Measurements from ENCODE around the gene TRIM45. TPM values are rescaled to one million over a fixed set of nuclear protein-coding genes. Genes with fewer than 3 reads are reported as not detected.
"Not testable (repeated sequence)": the region's sequence is repeated elsewhere in the genome, so short reads cannot be mapped to it uniquely, and the experiment has no call there.

The TRIM45 gene
- total RNA-seq, 4 donors from 2014 or later, result 1.8 to 28.9 (median 4.4) TPM

DNA sequence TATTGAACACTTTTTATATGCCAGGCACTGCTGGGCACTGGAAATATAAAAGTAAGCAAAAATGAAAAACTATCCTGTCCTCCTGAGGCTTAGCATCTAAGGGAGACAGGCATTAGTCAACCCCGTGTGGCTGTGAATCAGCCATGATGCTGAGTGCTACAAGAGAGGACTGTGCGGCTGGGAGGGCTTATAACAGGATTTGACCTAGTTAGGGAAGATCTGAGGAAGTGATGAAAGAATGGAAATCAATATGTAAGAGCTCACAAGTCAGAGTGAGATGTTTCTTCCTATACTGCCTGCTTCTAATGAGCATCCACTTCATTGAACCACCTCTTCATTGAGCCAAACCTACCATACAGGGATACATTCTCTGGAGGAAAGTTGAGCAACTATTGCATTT is 15.1 kb downstream of the TRIM45 start:
- Histone ChIP-seq H3K4me3 (no peak overlapping the region), H3K9me3 (no peaks in the 10 kb centered on the region), H3K27me3 (no peaks in the 10 kb centered on the region), H3K4me1 (no peaks in the 10 kb centered on the region), H3K36me3 (peaks cover 0 to 20% (median 0%) of the 10 kb centered on the region in 3 donors), H3K27ac (no peak overlapping the region)
- no peak for DNase-seq
- TF ChIP-seq, protein P1, sequence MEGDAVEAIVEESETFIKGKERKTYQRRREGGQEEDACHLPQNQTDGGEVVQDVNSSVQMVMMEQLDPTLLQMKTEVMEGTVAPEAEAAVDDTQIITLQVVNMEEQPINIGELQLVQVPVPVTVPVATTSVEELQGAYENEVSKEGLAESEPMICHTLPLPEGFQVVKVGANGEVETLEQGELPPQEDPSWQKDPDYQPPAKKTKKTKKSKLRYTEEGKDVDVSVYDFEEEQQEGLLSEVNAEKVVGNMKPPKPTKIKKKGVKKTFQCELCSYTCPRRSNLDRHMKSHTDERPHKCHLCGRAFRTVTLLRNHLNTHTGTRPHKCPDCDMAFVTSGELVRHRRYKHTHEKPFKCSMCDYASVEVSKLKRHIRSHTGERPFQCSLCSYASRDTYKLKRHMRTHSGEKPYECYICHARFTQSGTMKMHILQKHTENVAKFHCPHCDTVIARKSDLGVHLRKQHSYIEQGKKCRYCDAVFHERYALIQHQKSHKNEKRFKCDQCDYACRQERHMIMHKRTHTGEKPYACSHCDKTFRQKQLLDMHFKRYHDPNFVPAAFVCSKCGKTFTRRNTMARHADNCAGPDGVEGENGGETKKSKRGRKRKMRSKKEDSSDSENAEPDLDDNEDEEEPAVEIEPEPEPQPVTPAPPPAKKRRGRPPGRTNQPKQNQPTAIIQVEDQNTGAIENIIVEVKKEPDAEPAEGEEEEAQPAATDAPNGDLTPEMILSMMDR (IDR thresholded peaks at IDR 0.05), result no peak
- no peak for TF ChIP-seq POLR2A (IDR thresholded peaks at IDR 0.05)

DNA sequence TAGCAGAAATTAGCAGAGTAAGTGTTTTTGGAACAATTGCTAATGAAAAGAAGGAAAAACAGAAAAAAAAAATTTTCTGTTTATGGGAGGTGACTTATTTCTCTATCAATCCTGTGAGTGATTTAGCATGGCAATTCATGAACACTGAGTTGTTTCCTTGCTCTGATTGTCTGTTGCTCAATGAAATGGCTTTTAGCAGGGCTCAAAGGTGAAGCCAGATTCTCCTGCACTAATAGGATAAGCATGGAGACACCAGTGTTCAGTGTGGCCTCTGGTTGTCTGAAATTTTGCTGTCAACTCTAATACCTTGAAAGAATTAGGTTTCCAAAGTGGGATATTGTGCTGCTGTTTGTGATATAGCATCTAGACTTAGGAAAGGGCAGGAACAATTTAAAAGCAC is 15.8 kb downstream of the TRIM45 start:
- Histone ChIP-seq H3K4me1 (no peaks in the 10 kb centered on the region), H3K27me3 (no peaks in the 10 kb centered on the region), H3K36me3 (peaks cover 0 to 22% (median 0%) of the 10 kb centered on the region in 3 donors), H3K4me3 (no peak overlapping the region), H3K27ac (no peak overlapping the region), H3K9me3 (no peaks in the 10 kb centered on the region)
- DNase-seq, result no peak
- TF ChIP-seq POLR2A (IDR thresholded peaks at IDR 0.05), result no peak
- TF ChIP-seq, protein P1 (IDR thresholded peaks at IDR 0.05), result no peak

DNA sequence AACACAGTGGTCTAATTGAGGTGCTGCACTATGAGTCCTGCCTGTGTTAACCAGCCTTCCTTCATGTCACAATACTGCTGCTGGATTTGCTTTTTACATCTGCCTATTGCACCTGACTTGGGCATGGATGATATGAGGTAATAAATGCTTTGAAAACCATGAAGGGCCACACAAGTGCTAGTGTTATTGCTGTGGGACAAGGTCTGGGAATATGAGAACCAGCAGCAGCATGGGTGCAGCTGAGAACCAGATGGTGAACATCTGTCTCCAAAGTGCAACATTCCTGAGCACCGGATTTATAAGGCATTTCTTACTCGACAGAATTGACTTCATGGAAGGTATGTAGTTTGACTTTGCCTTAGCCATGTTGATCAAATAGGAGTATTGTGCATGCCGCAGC is 16.6 kb downstream of the TRIM45 start:
- H3K4me1 ChIP-seq, result no peaks in the 10 kb centered on the region
- no peak for TF ChIP-seq POLR2A (IDR thresholded peaks at IDR 0.05)
- TF ChIP-seq, protein P1 (IDR thresholded peaks at IDR 0.05), result no peak
- no peak overlapping the region for H3K27ac ChIP-seq
- no peak overlapping the region for H3K4me3 ChIP-seq
- no peaks in the 10 kb centered on the region for H3K9me3 ChIP-seq
- peaks cover 0 to 29% (median 0%) of the 10 kb centered on the region in 3 donors for H3K36me3 ChIP-seq
- DNase-seq, result no peak
- no peaks in the 10 kb centered on the region for H3K27me3 ChIP-seq

DNA sequence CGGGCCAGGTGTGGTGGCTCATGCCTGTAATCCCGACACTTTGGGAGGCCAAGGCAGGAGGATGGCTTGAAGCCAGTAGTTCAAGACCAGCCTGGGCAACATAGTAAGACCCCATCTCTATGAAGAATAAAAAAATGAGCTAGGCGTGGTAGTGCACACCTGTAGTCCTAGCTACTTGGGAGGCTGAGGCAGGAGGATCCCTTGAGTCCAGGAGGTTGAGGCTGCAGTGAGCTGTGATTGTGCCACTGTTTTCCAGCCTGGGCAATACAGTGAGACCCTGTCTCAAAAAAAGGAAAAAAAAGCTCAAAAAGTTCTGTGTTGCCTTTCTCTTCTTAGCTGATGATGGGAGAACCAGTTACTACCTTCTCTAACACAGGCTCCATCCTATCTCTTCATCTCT is 19.7 kb downstream of the TRIM45 start:
- not testable (repeated sequence) for H3K9me3 ChIP-seq, H3K27ac ChIP-seq, H3K4me3 ChIP-seq, H3K27me3 ChIP-seq, DNase-seq, H3K4me1 ChIP-seq
- H3K36me3 ChIP-seq, result peaks cover 0 to 54% (median 0%) of the 10 kb centered on the region in 3 donors

DNA sequence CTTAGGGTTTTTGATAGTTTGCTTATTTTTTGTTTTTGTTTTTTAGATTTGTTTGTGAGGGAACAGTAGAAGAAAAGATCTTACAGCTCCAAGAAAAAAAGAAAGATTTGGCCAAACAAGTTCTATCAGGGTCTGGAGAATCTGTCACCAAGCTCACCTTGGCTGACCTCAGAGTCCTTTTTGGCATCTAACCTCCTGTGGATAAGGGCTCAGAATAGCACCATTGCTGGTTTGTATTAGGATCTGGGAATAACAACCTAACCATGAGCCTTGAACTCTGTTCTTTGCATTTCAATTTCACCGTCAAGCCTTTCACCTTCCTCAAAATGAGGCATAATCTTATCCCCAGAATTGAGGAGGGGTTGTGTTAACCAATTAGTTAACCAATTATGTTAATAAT is 20.2 kb downstream of the TRIM45 start:
- H3K27ac ChIP-seq, result no peak overlapping the region
- H3K27me3 ChIP-seq, result no peaks in the 10 kb centered on the region
- no peak for TF ChIP-seq POLR2A (IDR thresholded peaks at IDR 0.05)
- TF ChIP-seq, protein P1 (IDR thresholded peaks at IDR 0.05), result no peak
- H3K4me1 ChIP-seq, result no peaks in the 10 kb centered on the region
- peaks cover 0 to 55% (median 0%) of the 10 kb centered on the region in 3 donors for H3K36me3 ChIP-seq
- no peaks in the 10 kb centered on the region for H3K9me3 ChIP-seq
- no peak for DNase-seq
- H3K4me3 ChIP-seq, result no peak overlapping the region

DNA sequence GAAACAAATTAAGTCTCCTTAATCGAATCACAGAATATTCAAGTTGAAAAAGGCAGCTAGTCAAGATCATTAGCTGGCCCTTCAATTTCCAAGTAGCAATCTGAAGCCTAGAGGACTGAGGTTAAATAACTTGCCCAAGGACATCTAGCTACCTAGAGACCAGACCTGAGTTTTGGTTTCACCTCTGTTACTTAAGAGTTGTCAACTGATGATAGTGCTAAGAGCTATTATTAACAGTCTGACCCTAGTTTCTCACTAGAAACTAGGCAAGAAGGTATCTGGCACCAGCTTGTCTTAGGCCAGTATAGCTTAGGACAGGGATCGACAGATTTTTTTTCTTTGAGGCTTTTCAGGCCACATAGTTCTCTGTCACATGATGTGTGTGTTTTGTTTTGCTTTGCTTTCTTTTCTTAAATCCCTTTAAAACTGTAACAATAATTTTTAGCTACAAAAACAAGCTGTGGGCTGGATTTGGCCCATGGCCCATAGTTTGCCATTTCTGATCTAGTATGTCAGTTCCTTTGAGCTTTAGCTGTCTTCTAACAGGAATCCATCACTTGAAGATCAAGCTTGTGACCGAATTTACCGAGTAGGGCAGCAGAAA is 23.2 kb downstream of the TRIM45 start:
- H3K4me3 ChIP-seq, result no peak overlapping the region
- H3K27ac ChIP-seq, result no peak overlapping the region
- H3K36me3 ChIP-seq, result peaks cover 0 to 59% (median 0%) of the 10 kb centered on the region in 3 donors
- H3K4me1 ChIP-seq, result peaks cover 0 to 11% (median 0%) of the 10 kb centered on the region in 4 donors
- H3K9me3 ChIP-seq, result no peaks in the 10 kb centered on the region
- H3K27me3 ChIP-seq, result no peaks in the 10 kb centered on the region
- DNase-seq, result no peak
- TF ChIP-seq POLR2A (IDR thresholded peaks at IDR 0.05), result no peak
- TF ChIP-seq, protein P1 (IDR thresholded peaks at IDR 0.05), result no peak
